SU-DHL-6 (cell line): ENCODE data around the gene TMA7.

Experiments
- H2AFZ ChIP-seq: fragments of 200-600 bp; sonication (generic); 2 replicates; pipeline ENCODE4 v1.6.1; 2014; ENCODE audit warnings: low read depth, mild to moderate bottlenecking, moderate library complexity, mixed read lengths, antibody characterized with exemption, low read length; ENCODE audit not compliant: severe bottlenecking
- H3F3A ChIP-seq: fragments of 200-600 bp; shearing (Covaris generic); 2 replicates; pipeline ENCODE4 v1.6.0; 2016; ENCODE audit warnings: antibody characterized with exemption, mild to moderate bottlenecking; ENCODE audit not compliant: insufficient read depth
- H3K27ac ChIP-seq: fragments of 200-600 bp; sonication (generic); 2 replicates; pipeline ENCODE4 v1.5.1; 2016; ENCODE audit warnings: low read depth, mild to moderate bottlenecking, low read length, moderate library complexity, mixed read lengths
- H3K27me3 ChIP-seq: fragments of 200-600 bp; sonication (generic), shearing (Covaris generic); 2 replicates; pipeline ENCODE4 v1.6.0; 2014; ENCODE audit warnings: mild to moderate bottlenecking, low read length
- H3K36me3 ChIP-seq: fragments of 200-600 bp; sonication (generic); 2 replicates; pipeline ENCODE4 v1.6.1; 2014; ENCODE audit warnings: mild to moderate bottlenecking, low read length, mixed read lengths
- H3K4me2 ChIP-seq: fragments of 300-600, 200-600 bp; shearing (Covaris generic), sonication (generic); 2 replicates; pipeline ENCODE4 v1.6.0; 2014; ENCODE audit warnings: low read length, low read depth, mild to moderate bottlenecking; ENCODE audit not compliant: poor library complexity, severe bottlenecking
- H3K4me3 ChIP-seq: fragments of 200-600 bp; sonication (generic); 2 replicates; pipeline ENCODE4 v1.5.1; 2014; ENCODE audit warnings: antibody characterized with exemption, low read length, mild to moderate bottlenecking, mixed read lengths; ENCODE audit not compliant: insufficient read depth, poor library complexity, severe bottlenecking
- H3K79me2 ChIP-seq: fragments of 200-600 bp; sonication (generic); 2 replicates; pipeline ENCODE4 v1.6.1; 2014; ENCODE audit warnings: mild to moderate bottlenecking, low read length, moderate library complexity; ENCODE audit not compliant: insufficient read depth
- H3K9ac ChIP-seq: fragments of 200-600 bp; sonication (generic); 2 replicates; pipeline ENCODE4 v1.7.0; 2014; ENCODE audit warnings: mild to moderate bottlenecking, low read length
- H3K9me2 ChIP-seq: fragments of 200-600 bp; sonication (generic); replicated peaks from 2 replicates; pipeline ENCODE4 v1.6.1; 2014; ENCODE audit warnings: low read length; ENCODE audit not compliant: insufficient read depth
- H3K9me3 ChIP-seq: fragments of 200-600 bp; sonication (generic); 2 replicates; pipeline ENCODE4 v1.6.1; 2014; ENCODE audit warnings: low read length, mixed read lengths; ENCODE audit not compliant: insufficient read depth
- H4K20me1 ChIP-seq: fragments of 200-600 bp; sonication (generic); 2 replicates; pipeline ENCODE4 v1.6.1; 2014; ENCODE audit warnings: low read depth, mild to moderate bottlenecking, antibody characterized with exemption, low read length, moderate library complexity, mixed read lengths
- CTCF ChIP-seq: fragments of 200-600 bp; sonication (generic); IDR thresholded peaks from one replicate; pipeline ENCODE4 v1.5.1; 2017; ENCODE audit warnings: antibody characterized with exemption, mild to moderate bottlenecking, low read length, moderate library complexity; ENCODE audit not compliant: insufficient read depth, poor library complexity, severe bottlenecking
- EZH2phosphoT487 ChIP-seq: fragments of 200-600 bp; sonication (generic), shearing (Covaris generic); conservative IDR thresholded peaks from 2 replicates; pipeline ENCODE4 v1.6.1; 2018; ENCODE audit warnings: mild to moderate bottlenecking, antibody characterized with exemption, low read length, moderate library complexity, mixed read lengths

TMA7 gene

GRCh38 chr3:48439820-48440589 is at the start of gene TMA7, which contains the start of gene CCDC51:
TMA7 (plus strand) TSS chr3:48440257; CDS start chr3:48440297, 40 bp downstream.
CCDC51 (minus strand) TSS chr3:48440119; CDS start chr3:48435128, 4,991 bp downstream.
- Histone ChIP-seq H3K9ac (peak within 1 kb of the TSS; percentile 91), H4K20me1 (no peaks in the 10 kb centered on the region), H2AFZ (peak within 1 kb of the TSS; percentile 60), H3K27me3 (no peaks in the 10 kb centered on the region), H3K27ac (peak within 1 kb of the TSS; percentile 71), H3K79me2 (peaks cover 31% of the 10 kb centered on the region), H3K36me3 (0 out of 2 replicates have a peak, but pooled peaks cover 5% of the 10 kb centered on the region), H3K4me3 (peak within 1 kb of the TSS; percentile 100), H3K9me3 (no peaks in the 10 kb centered on the region), H3K9me2 (no peaks in the 10 kb centered on the region), H3K4me2 (peak within 1 kb of the TSS; percentile 79), H3F3A (peaks cover 40% of the 10 kb centered on the region)
- TF ChIP-seq EZH2phosphoT487, result no peak
- no peak for TF ChIP-seq CTCF

DNA sequence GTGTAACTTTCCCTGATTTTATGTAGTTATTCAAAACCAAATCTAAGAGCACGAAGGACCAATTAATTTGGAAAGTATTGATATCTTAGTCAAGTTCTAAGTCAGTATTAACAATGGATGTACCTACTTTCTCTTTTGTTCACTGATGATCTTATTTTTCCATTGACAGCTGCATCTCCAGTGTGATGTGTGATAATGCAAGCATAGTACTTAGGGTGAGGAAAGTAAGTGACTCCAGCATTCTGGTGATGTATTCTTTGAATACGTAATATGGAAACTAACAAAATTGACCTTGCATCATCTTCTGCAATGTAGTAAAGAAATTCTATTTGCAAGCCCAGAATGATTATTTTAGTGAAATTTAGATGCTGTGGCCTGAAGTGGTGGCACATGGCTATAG is 45.7 kb upstream of the TMA7 start:
- no peaks in the 10 kb centered on the region for H3K27me3 ChIP-seq
- no peaks in the 10 kb centered on the region for H4K20me1 ChIP-seq
- no peaks in the 10 kb centered on the region for H3K9me3 ChIP-seq
- no peaks in the 10 kb centered on the region for H3K36me3 ChIP-seq
- H3K4me2 ChIP-seq, result no peak overlapping the region
- H3K79me2 ChIP-seq, result no peaks in the 10 kb centered on the region
- no peak overlapping the region for H2AFZ ChIP-seq
- H3K9me2 ChIP-seq, result no peaks in the 10 kb centered on the region
- H3K9ac ChIP-seq, result no peak overlapping the region
- no peak for TF ChIP-seq CTCF
- H3K4me3 ChIP-seq, result no peak overlapping the region
- no peaks in the 10 kb centered on the region for H3F3A ChIP-seq
- no peak overlapping the region for H3K27ac ChIP-seq

DNA sequence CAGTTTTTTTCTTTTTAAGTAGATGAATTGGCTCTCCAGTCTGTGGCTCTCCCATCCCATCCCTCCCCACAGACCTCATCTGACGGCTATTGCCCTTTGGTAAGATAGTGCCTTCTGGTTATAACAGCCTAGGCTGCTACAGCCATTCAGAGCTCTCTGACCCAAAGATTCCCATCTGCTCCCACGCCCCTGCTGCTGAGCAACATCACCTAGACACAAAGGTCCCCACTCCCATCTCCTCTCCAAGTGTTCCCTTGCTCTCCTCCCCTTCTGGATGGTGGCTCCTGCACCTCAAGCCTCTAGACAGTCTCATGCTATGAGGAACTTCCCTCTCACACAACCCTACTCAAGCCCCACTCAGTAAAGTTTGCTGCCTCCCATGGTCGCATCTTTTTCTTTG is 44.3 kb upstream of the TMA7 start:
- Histone ChIP-seq H3K9me3 (no peaks in the 10 kb centered on the region), H3K27me3 (no peaks in the 10 kb centered on the region), H3K9me2 (no peaks in the 10 kb centered on the region), H3K79me2 (no peaks in the 10 kb centered on the region), H2AFZ (no peak overlapping the region), H3K36me3 (no peaks in the 10 kb centered on the region), H3K4me3 (no peak overlapping the region), H3K9ac (no peak overlapping the region), H4K20me1 (no peaks in the 10 kb centered on the region), H3F3A (no peaks in the 10 kb centered on the region), H3K4me2 (no peak overlapping the region), H3K27ac (no peak overlapping the region)
- TF ChIP-seq CTCF, result no peak
